ENCODE data around the gene SNCG. TPM values are rescaled to one million over a fixed set of nuclear protein-coding genes. Genes with fewer than 3 reads are reported as not detected.

The SNCG gene
- total RNA-seq, 1 experiment from 2014 or later, result 61.1 TPM

GRCh38 chr10:86971232-86971991 is 13.0 kb downstream of the SNCG start (continued):
- TF ChIP-seq CTCF (IDR thresholded peaks at IDR 0.05 in 2 of 3, conservative IDR thresholded peaks at IDR 0.05 in 1 of 3; ENCODE audit: borderline replicate concordance in 1 of 3, insufficient read depth in 1 of 3, low read depth in 2 of 3, low read length in 2 of 3) (0 out of 6 replicates have a peak, but pooled peaks of 1 of the 3 experiments have one; percentile 11), EGR1 (IDR thresholded peaks at IDR 0.05; ENCODE audit: low read depth) (no peak), SRF (IDR thresholded peaks at IDR 0.05; ENCODE audit: low read depth) (no peak), POLR2A (IDR thresholded peaks at IDR 0.05; ENCODE audit: borderline replicate concordance, extremely low read depth, insufficient read depth, insufficient read length) (peak; percentile 32), ZBTB33 (IDR thresholded peaks at IDR 0.05; ENCODE audit: extremely low read depth, insufficient replicate concordance, low read length) (no peak), YY1 (IDR thresholded peaks at IDR 0.05; ENCODE audit: extremely low read depth, insufficient replicate concordance, low read depth, low read length) (peak; percentile 31), CBX3 (IDR thresholded peaks at IDR 0.05; ENCODE audit: low read depth) (no peak), EZH2phosphoT487 (IDR thresholded peaks at IDR 0.05; ENCODE audit: borderline replicate concordance) (no peak)

All from HCT116 (cell line).